GM12878 (cell line): ENCODE results near the gene IL22RA2.

Experiments used
- DPF2 ChIP-seq: fragments of 450-650 bp; IDR thresholded peaks from 2 replicates; pipeline ENCODE4 v1.6.1; 2017; ENCODE audit warnings: mild to moderate bottlenecking
- GATAD2B ChIP-seq: fragments of 450-650 bp; conservative IDR thresholded peaks from 2 replicates; pipeline ENCODE4 v1.6.1; 2017; ENCODE audit warnings: low read depth, mild to moderate bottlenecking, moderate library complexity
- JUND ChIP-seq: IDR thresholded peaks from 2 replicates; pipeline ENCODE4 v1.6.1; 2012; ENCODE audit warnings: low read depth, mild to moderate bottlenecking, low read length, improper control_type of control experiment, moderate library complexity
- MYC ChIP-seq: IDR thresholded peaks from 2 replicates; pipeline ENCODE4 v1.6.1; 2011; ENCODE audit warnings: mild to moderate bottlenecking, low read length, moderate library complexity, inconsistent platforms; ENCODE audit not compliant: insufficient read depth, insufficient replicate concordance, insufficient read length, severe bottlenecking
- NFXL1 ChIP-seq: fragments of 450-650 bp; IDR thresholded peaks from 2 replicates; pipeline ENCODE4 v1.6.1; 2017; ENCODE audit warnings: antibody characterized with exemption, mild to moderate bottlenecking, borderline replicate concordance
- POLR2A ChIP-seq: IDR thresholded peaks from 2 replicates; pipeline ENCODE4 v1.6.1; 2011; ENCODE audit warnings: low read depth, mild to moderate bottlenecking, low read length
- WRNIP1 ChIP-seq: IDR thresholded peaks from 2 replicates; pipeline ENCODE4 v1.6.1; 2011; ENCODE audit warnings: low read depth, low read length, improper control_type of control experiment, borderline replicate concordance
- ZBTB33 ChIP-seq: fragments of 450-650 bp; IDR thresholded peaks from 2 replicates; pipeline ENCODE4 v1.6.1; 2017; ENCODE audit warnings: mild to moderate bottlenecking
- TF ChIP-seq, protein P1 (sequence below): IDR thresholded peaks from 2 replicates; pipeline ENCODE4 v1.6.1; 2011; ENCODE audit warnings: mild to moderate bottlenecking, low read depth, low read length, moderate library complexity; ENCODE audit not compliant: insufficient replicate concordance
- TF ChIP-seq, protein P2 (sequence below), 3 experiments: IDR thresholded peaks in 2 of 3; conservative IDR thresholded peaks in 1 of 3; 2 replicates each; pipeline ENCODE4 v1.5.1; 2011; ENCODE audit warnings: low read depth in 3 of 3, low read length in 3 of 3, mild to moderate bottlenecking in 3 of 3, control low read depth in 2 of 3, moderate library complexity in 2 of 3, inconsistent platforms in 1 of 3, mixed read lengths in 1 of 3; ENCODE audit not compliant: control insufficient read depth in 2 of 3, insufficient read depth in 1 of 3; ENCODE audit errors: extremely low read depth in 1 of 3

- TF ChIP-seq, protein P1, sequence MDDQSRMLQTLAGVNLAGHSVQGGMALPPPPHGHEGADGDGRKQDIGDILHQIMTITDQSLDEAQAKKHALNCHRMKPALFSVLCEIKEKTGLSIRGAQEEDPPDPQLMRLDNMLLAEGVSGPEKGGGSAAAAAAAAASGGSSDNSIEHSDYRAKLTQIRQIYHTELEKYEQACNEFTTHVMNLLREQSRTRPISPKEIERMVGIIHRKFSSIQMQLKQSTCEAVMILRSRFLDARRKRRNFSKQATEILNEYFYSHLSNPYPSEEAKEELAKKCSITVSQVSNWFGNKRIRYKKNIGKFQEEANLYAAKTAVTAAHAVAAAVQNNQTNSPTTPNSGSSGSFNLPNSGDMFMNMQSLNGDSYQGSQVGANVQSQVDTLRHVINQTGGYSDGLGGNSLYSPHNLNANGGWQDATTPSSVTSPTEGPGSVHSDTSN = no peak
- TF ChIP-seq MYC = no peak
- TF ChIP-seq ZBTB33 = no peak
- TF ChIP-seq GATAD2B = no peak
- TF ChIP-seq DPF2 = no peak
- no peak for TF ChIP-seq JUND
- TF ChIP-seq NFXL1 = no peak
- TF ChIP-seq, protein P2, sequence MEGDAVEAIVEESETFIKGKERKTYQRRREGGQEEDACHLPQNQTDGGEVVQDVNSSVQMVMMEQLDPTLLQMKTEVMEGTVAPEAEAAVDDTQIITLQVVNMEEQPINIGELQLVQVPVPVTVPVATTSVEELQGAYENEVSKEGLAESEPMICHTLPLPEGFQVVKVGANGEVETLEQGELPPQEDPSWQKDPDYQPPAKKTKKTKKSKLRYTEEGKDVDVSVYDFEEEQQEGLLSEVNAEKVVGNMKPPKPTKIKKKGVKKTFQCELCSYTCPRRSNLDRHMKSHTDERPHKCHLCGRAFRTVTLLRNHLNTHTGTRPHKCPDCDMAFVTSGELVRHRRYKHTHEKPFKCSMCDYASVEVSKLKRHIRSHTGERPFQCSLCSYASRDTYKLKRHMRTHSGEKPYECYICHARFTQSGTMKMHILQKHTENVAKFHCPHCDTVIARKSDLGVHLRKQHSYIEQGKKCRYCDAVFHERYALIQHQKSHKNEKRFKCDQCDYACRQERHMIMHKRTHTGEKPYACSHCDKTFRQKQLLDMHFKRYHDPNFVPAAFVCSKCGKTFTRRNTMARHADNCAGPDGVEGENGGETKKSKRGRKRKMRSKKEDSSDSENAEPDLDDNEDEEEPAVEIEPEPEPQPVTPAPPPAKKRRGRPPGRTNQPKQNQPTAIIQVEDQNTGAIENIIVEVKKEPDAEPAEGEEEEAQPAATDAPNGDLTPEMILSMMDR (IDR thresholded peaks at IDR 0.05 in 2 of 3, conservative IDR thresholded peaks at IDR 0.05 in 1 of 3; ENCODE audit: control insufficient read depth in 2 of 3, extremely low read depth in 1 of 3, insufficient read depth in 1 of 3, low read depth in 3 of 3, low read length in 3 of 3) = no peak
- TF ChIP-seq WRNIP1 = no peak
- TF ChIP-seq POLR2A = no peak
Observed at GRCh38 chr6:137193256-137194070, 20.0 kb upstream of the IL22RA2 start.
